ENCODE data around the gene DHRSX. TPM values are rescaled to one million over a fixed set of nuclear protein-coding genes. Genes with fewer than 3 reads are reported as not detected.
"Not testable (repeated sequence)": the region's sequence is repeated elsewhere in the genome, so short reads cannot be mapped to it uniquely, and the experiment has no call there.

The DHRSX gene
- total RNA-seq, 1 experiment from 2014 or later: 14.0 TPM

DNA sequence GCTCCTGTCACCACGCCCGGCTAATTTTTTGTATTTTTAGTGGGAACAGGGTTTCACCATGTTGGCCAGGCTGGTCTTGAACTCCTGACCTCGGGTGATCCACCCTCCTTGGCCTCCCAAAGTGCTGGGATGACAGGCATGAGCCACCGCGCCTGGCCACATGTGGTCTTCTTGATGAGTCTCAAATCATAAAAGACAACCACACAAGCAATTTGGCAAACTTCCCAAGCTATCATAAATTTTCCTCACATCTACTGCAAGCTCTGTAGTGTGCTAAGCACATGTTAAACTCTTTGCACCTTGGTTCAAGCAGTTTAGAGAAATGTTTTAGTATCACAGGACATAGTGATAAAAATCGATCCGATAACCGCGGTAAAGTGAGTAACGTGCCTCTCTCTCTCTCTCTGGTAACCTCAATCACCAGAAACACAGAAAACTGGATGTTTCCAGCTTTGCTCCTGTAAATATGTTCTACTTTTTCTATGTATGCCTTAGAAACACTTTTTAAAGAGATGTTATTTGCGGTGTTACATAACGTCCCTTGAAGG is 256.8 kb downstream of the DHRSX start:
- H4K20me1 ChIP-seq (ENCODE audit: insufficient read depth, low read depth, low read length): no peaks in the 10 kb centered on the region
- peaks cover 3% of the 10 kb centered on the region; the same call in 1 of the 2 replicates for H3K9me3 ChIP-seq (ENCODE audit: low read length)

DNA sequence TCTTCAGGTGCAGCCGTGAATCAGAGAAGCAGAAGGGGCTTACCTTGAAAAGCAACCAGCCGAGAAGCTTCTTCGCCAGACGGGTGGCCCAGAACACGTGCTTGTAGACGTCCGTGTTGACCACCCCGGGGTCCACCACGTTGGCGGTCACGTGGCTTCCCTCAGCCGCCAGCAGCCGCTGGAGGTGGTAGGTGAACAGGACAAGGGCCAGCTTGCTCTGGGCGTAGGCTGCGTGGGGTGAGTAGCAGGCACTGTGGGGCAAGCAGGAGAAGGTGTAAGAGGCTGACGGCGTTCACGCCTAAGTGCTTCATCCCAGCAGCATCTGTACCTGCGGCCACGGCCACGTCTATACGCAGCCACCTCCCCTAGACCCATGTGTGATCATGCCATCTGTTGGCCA is 257.8 kb downstream of the DHRSX start:
- no peaks in the 10 kb centered on the region for H3K36me3 ChIP-seq (ENCODE audit: insufficient read depth, low read length)
- H3K4me3 ChIP-seq (ENCODE audit: low read length): no peak overlapping the region
- no peak overlapping the region for H2AFZ ChIP-seq (ENCODE audit: low read length)
- no peaks in the 10 kb centered on the region for H3K4me1 ChIP-seq (ENCODE audit: low read length)
- H3K9ac ChIP-seq (ENCODE audit: low read length): no peak overlapping the region
- H3K9me3 ChIP-seq (ENCODE audit: low read length): peaks cover 3% of the 10 kb centered on the region; the same call in 1 of the 2 replicates
- H3K79me2 ChIP-seq (ENCODE audit: low read length): no peaks in the 10 kb centered on the region
- no peak overlapping the region for H3K4me2 ChIP-seq (ENCODE audit: low read depth, low read length, poor library complexity, severe bottlenecking)
- no peaks in the 10 kb centered on the region for H4K20me1 ChIP-seq (ENCODE audit: insufficient read depth, low read depth, low read length)
- no peaks in the 10 kb centered on the region for H3K9me2 ChIP-seq (replicated peaks; ENCODE audit: insufficient read depth, low read length)
- no peak for DNase-seq
- no peak overlapping the region for H3K27ac ChIP-seq (ENCODE audit: low read length)
- H3K27me3 ChIP-seq (ENCODE audit: low read length): no peaks in the 10 kb centered on the region

More for the DNA sequence above, 256.8 kb downstream of the DHRSX start:
- H3K36me3 ChIP-seq (ENCODE audit: insufficient read depth, low read length): no peaks in the 10 kb centered on the region
- H3K4me1 ChIP-seq (ENCODE audit: low read length): no peaks in the 10 kb centered on the region
- H3K79me2 ChIP-seq (ENCODE audit: low read length): no peaks in the 10 kb centered on the region
- no peak overlapping the region for H2AFZ ChIP-seq (ENCODE audit: low read length)
- H3K4me3 ChIP-seq (ENCODE audit: low read length): no peak overlapping the region
- H3K4me2 ChIP-seq (ENCODE audit: low read depth, low read length, poor library complexity, severe bottlenecking): no peak overlapping the region
- H3K27ac ChIP-seq (ENCODE audit: low read length): no peak overlapping the region
- no peak overlapping the region for H3K9ac ChIP-seq (ENCODE audit: low read length)
- no peak for DNase-seq
- no peaks in the 10 kb centered on the region for H3K9me2 ChIP-seq (replicated peaks; ENCODE audit: insufficient read depth, low read length)
- H3K27me3 ChIP-seq (ENCODE audit: low read length): no peaks in the 10 kb centered on the region

DNA sequence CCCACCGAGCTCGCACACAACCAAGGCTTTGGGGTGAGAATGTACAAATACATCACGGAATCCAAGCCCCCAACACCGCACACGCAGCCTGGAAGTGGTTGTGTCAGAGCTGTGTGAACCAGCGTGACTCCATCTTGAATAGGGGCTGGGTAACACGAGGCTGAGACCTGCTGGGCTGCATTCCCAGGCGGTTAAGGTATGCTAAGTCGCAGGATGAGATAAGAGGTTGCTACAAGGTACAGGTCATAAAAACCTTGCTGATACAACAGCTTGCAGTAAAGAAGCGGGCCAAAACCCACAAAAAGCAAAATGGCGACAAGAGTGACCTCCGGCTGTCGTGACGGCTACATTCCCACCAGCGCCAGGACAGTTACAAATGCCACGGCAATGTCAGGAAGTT is 258.4 kb downstream of the DHRSX start:
- Histone ChIP-seq H3K27me3 (ENCODE audit: low read length) (no peaks in the 10 kb centered on the region), H3K9ac (ENCODE audit: low read length) (no peak overlapping the region), H3K9me2 (replicated peaks; ENCODE audit: insufficient read depth, low read length) (no peaks in the 10 kb centered on the region), H3K4me2 (ENCODE audit: low read depth, low read length, poor library complexity, severe bottlenecking) (no peak overlapping the region), H3K27ac (ENCODE audit: low read length) (no peak overlapping the region), H3K36me3 (ENCODE audit: insufficient read depth, low read length) (no peaks in the 10 kb centered on the region), H2AFZ (ENCODE audit: low read length) (no peak overlapping the region), H3K4me1 (ENCODE audit: low read length) (no peaks in the 10 kb centered on the region), H3K79me2 (ENCODE audit: low read length) (no peaks in the 10 kb centered on the region), H4K20me1 (ENCODE audit: insufficient read depth, low read depth, low read length) (no peaks in the 10 kb centered on the region), H3K9me3 (ENCODE audit: low read length) (no peaks in the 10 kb centered on the region), H3K4me3 (ENCODE audit: low read length) (no peak overlapping the region)
- DNase-seq: no peak

DNA sequence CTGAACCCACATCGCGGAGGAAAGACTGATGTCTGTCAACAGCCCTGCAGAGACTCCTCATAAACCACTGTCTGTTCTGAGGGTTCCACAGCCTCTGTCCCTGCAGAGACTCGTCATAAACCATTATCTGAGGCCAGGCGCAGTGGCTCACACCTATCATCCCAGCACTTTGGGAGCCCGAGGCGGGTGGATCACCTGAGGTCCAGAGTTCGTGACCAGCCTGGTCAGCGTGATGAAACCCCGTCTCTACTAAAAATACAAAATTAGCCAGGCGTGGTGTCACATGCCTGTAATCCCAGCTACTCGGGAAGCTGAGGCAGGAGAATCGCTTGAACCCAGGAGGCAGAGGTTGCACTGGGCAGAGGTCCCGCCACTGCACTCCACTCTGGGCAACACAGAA is 259.3 kb downstream of the DHRSX start:
- not testable (repeated sequence) for H3K9me3 ChIP-seq (ENCODE audit: low read length); H3K27me3 ChIP-seq (ENCODE audit: low read length); DNase-seq; H3K9ac ChIP-seq (ENCODE audit: low read length); H3K4me1 ChIP-seq (ENCODE audit: low read length); H2AFZ ChIP-seq (ENCODE audit: low read length); H3K36me3 ChIP-seq (ENCODE audit: insufficient read depth, low read length); H3K27ac ChIP-seq (ENCODE audit: low read length); H3K79me2 ChIP-seq (ENCODE audit: low read length); H3K4me2 ChIP-seq (ENCODE audit: low read depth, low read length, poor library complexity, severe bottlenecking); H3K4me3 ChIP-seq (ENCODE audit: low read length); H4K20me1 ChIP-seq (ENCODE audit: insufficient read depth, low read depth, low read length); H3K9me2 ChIP-seq (replicated peaks; ENCODE audit: insufficient read depth, low read length)

GRCh38 chrX:2240761-2241160 is 260.0 kb downstream of the DHRSX start:
- H3K4me3 ChIP-seq (ENCODE audit: low read length); H3K9me2 ChIP-seq (replicated peaks; ENCODE audit: insufficient read depth, low read length); H3K9ac ChIP-seq (ENCODE audit: low read length); H2AFZ ChIP-seq (ENCODE audit: low read length); H3K79me2 ChIP-seq (ENCODE audit: low read length); H3K9me3 ChIP-seq (ENCODE audit: low read length); H3K4me1 ChIP-seq (ENCODE audit: low read length); H4K20me1 ChIP-seq (ENCODE audit: insufficient read depth, low read depth, low read length); H3K4me2 ChIP-seq (ENCODE audit: low read depth, low read length, poor library complexity, severe bottlenecking); H3K36me3 ChIP-seq (ENCODE audit: insufficient read depth, low read length); H3K27ac ChIP-seq (ENCODE audit: low read length); DNase-seq; H3K27me3 ChIP-seq (ENCODE audit: low read length): not testable (repeated sequence)

GRCh38 chrX:2237976-2238375 is 262.8 kb downstream of the DHRSX start:
- no peaks in the 10 kb centered on the region for H3K9me3 ChIP-seq (ENCODE audit: low read length)
- no peaks in the 10 kb centered on the region for H3K27me3 ChIP-seq (ENCODE audit: low read length)
- no peak for DNase-seq
- H3K4me2 ChIP-seq (ENCODE audit: low read depth, low read length, poor library complexity, severe bottlenecking): no peak overlapping the region
- H4K20me1 ChIP-seq (ENCODE audit: insufficient read depth, low read depth, low read length): no peaks in the 10 kb centered on the region
- no peak overlapping the region for H3K27ac ChIP-seq (ENCODE audit: low read length)
- no peak overlapping the region for H3K9ac ChIP-seq (ENCODE audit: low read length)
- H3K36me3 ChIP-seq (ENCODE audit: insufficient read depth, low read length): no peaks in the 10 kb centered on the region
- H3K79me2 ChIP-seq (ENCODE audit: low read length): no peaks in the 10 kb centered on the region
- no peaks in the 10 kb centered on the region for H3K9me2 ChIP-seq (replicated peaks; ENCODE audit: insufficient read depth, low read length)
- no peak overlapping the region for H2AFZ ChIP-seq (ENCODE audit: low read length)
- no peaks in the 10 kb centered on the region for H3K4me1 ChIP-seq (ENCODE audit: low read length)
- no peak overlapping the region for H3K4me3 ChIP-seq (ENCODE audit: low read length)

DNA sequence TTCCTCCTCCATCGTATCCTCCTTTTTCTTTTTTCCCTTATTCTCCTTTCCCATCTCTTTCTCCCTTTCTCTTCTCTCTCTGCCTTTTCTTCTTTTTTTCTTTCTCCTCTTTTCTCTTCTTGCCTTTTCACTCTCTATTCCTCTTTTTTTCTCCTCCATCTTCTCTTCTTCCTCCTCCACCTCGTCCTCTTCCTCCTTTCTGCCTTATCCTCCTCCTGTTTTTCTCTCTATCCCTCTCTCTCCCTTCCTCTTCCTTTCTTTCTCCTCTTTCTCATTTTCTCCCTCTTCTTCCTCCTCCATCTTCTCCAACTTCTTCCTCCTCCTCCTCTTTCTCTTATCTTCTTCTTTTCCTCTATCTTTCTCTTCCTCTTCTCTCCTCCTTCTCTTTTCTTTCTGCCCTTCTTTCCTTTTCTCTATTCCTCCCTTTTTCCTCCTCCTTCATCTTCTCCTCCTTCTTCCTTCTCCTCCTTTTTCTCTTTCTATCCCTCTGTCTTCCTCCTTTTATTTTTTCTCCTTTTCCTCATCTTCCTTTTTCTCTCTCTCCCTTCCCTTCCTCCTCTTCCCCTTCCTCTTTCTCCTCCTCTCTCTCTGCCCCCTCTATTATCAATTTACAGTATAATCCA is 269.1 kb downstream of the DHRSX start:
- no peaks in the 10 kb centered on the region for H3K27me3 ChIP-seq (ENCODE audit: low read length)
- no peak overlapping the region for H3K9ac ChIP-seq (ENCODE audit: low read length)
- H3K4me2 ChIP-seq (ENCODE audit: low read depth, low read length, poor library complexity, severe bottlenecking): no peak overlapping the region
- H2AFZ ChIP-seq (ENCODE audit: low read length): no peak overlapping the region
- no peaks in the 10 kb centered on the region for H3K4me1 ChIP-seq (ENCODE audit: low read length)
- H3K9me3 ChIP-seq (ENCODE audit: low read length): peaks cover 15% of the 10 kb centered on the region
- no peaks in the 10 kb centered on the region for H3K79me2 ChIP-seq (ENCODE audit: low read length)
- H4K20me1 ChIP-seq (ENCODE audit: insufficient read depth, low read depth, low read length): no peaks in the 10 kb centered on the region
- DNase-seq: no peak
- H3K4me3 ChIP-seq (ENCODE audit: low read length): no peak overlapping the region
- no peaks in the 10 kb centered on the region for H3K36me3 ChIP-seq (ENCODE audit: insufficient read depth, low read length)
- H3K27ac ChIP-seq (ENCODE audit: low read length): no peak overlapping the region
- no peaks in the 10 kb centered on the region for H3K9me2 ChIP-seq (replicated peaks; ENCODE audit: insufficient read depth, low read length)

DNA sequence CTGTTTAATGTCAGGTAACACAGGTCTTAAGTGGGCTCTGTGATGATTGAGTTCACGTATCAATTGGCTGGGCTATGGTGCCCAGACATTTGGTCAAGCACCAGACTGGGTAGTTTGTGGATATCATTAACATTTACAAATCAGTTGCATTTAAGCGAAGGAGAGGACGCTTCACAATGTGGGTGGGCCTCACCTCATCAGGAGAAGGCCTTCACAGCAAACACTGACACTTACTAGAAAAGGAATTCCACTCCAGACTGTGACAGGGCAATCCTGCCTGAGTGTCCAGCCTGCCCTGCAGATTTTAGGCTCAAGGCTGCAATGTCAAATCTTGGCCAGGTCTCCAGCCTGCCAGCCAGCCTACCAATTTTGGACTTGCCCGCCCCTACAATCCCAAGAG is 270.3 kb downstream of the DHRSX start:
- no peak overlapping the region for H2AFZ ChIP-seq (ENCODE audit: low read length)
- no peaks in the 10 kb centered on the region for H3K4me1 ChIP-seq (ENCODE audit: low read length)
- no peaks in the 10 kb centered on the region for H3K36me3 ChIP-seq (ENCODE audit: insufficient read depth, low read length)
- no peaks in the 10 kb centered on the region for H3K9me2 ChIP-seq (replicated peaks; ENCODE audit: insufficient read depth, low read length)
- no peak overlapping the region for H3K9ac ChIP-seq (ENCODE audit: low read length)
- H3K4me3 ChIP-seq (ENCODE audit: low read length): no peak overlapping the region
- H3K79me2 ChIP-seq (ENCODE audit: low read length): no peaks in the 10 kb centered on the region
- peaks cover 15% of the 10 kb centered on the region for H3K9me3 ChIP-seq (ENCODE audit: low read length)
- no peaks in the 10 kb centered on the region for H3K27me3 ChIP-seq (ENCODE audit: low read length)
- H3K4me2 ChIP-seq (ENCODE audit: low read depth, low read length, poor library complexity, severe bottlenecking): no peak overlapping the region
- H3K27ac ChIP-seq (ENCODE audit: low read length): no peak overlapping the region
- no peak for DNase-seq
- H4K20me1 ChIP-seq (ENCODE audit: insufficient read depth, low read depth, low read length): no peaks in the 10 kb centered on the region
